Left cardiac atrium (tissue), 4 donors: ENCODE measurements around the gene ABLIM3. TPM values are rescaled to one million over a fixed set of nuclear protein-coding genes. Genes with fewer than 3 reads are reported as not detected.
A peak's percentile ranks its signal among the peaks of the same experiment; 100 is the strongest.

Source experiments
- ATAC-seq, 2 donors: fragments of 200-7000 bp; cut with Tn5 transposase; one replicate each; pipeline ENCODE4 v1.9.1; 2020; ENCODE audit warnings: mild to moderate bottlenecking in 2 of 2, moderate library complexity in 2 of 2
- DNase-seq: peaks from one replicate; pipeline ENCODE4 v3.0.0-alpha.2; 2020
- intact Hi-C, 2 donors: fragments of 100-400 bp; cut with DNase I; formaldehyde crosslinking; loops; one replicate each; pipeline versions ENCODE4 v1.14.1 to v1.15.1; 2022 to 2023
- total RNA-seq, 2 donors: library from RNA; stranded (reverse); fragmentation: NEBNext Ultra II Directional; extraction: Animal tissue kit (Norgen Biotek cat#: 25700); gene quantifications; one replicate each; pipeline ENCODE4 v1.2.1, GENCODE V29; 2021
- donor health status: DM: no; HTN: yes; CAD: no.
- donor health status: DM: no; HTN: yes; CAD: no; lungs with severe emphysema.
- donor health status: DM: yes; HTN: yes; CAD: no.
- donor health status: Dilated cardiomyopathy.

Gene ABLIM3
- total RNA-seq, 2 donors from 2014 or later, result 106 to 129 TPM

- DNase-seq (no peak), ATAC-seq (peak in 1 of 2 donors; percentile 39)
- intact Hi-C loops, result loop anchor here in 1 of 2 donors (5.0 kb wide), 1 partner anchor 85 kb away; the partner anchor contains the start of gene ABLIM3
Observed at GRCh38 chr5:149227168-149227826, 86.0 kb downstream of the ABLIM3 start.

GRCh38 chr5:149228618-149229297 is 87.5 kb downstream of the ABLIM3 start:
- intact Hi-C loops, result loop anchor here (2.0 to 5.0 kb wide), 2 partner anchors 86 to 88 kb away; partner anchors contain the start of gene ABLIM3 (in 2 of the 2)
- DNase-seq, result peak; percentile 56

DNA sequence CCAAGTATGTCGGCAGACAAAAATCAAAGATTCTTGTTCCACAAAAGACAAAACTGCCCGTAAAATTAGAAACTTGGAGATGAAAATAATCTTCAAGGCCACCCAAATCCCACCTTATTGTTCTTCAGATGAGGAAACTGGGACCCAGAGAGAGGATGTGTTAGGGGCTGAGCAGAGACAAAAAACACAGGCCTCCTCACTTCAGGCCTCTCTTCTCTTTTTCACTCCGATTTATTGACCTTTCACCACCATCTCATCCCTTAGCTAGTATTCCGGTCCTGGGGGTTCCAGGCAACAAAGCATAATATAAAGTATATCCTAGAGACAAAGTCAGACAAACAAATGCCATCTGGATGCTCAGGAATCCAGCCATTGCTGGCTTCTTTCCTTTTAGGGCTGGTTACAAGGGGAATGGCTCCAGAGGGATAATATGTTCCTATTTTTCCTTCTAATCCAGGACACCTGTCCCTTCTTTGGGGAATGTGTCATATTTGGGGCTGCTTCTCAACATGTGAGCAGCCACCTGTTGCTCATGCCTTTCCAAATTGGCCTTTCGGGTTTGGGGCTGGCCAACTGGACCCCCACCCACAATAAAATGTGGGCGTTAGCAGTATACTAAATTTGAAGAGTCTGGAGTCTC is 88.1 kb downstream of the ABLIM3 start:
- no peak for DNase-seq
- intact Hi-C loops, result loop anchor here (2.0 to 5.0 kb wide), 2 partner anchors 87 to 89 kb away; partner anchors contain the start of gene ABLIM3 (in 2 of the 2)
- ATAC-seq, result no peak

More at GRCh38 chr5:149228618-149229297, 87.5 kb downstream of the ABLIM3 start:
- peak; percentile 96 to 97 for ATAC-seq

DNA sequence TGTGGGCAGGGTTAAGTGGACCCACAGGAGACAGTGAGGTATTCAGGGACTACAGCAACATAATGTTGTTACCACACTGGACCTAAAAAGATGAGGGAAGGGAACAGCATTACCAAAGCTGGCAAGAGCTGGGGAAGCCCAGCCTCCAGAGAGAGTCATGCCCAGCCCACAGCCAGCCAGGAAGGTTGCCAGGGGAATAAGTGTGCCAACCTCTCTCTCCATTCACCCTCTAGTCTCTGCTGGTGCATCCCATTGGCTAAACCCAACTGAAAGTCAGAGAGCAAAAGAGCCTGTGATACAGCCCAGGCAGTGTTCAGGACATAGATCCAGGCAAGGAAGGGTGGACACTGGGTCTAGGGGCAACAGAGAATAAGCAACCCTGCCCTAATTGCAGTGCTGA is 94.5 kb downstream of the ABLIM3 start:
- ATAC-seq (peak; percentile 80 to 91), DNase-seq (no peak)
- intact Hi-C loops, result no loop called here

- ATAC-seq, result no peak
- intact Hi-C loops, result no loop called here
- no peak for DNase-seq
Observed at GRCh38 chr5:149237662-149238061, 96.4 kb downstream of the ABLIM3 start.

DNA sequence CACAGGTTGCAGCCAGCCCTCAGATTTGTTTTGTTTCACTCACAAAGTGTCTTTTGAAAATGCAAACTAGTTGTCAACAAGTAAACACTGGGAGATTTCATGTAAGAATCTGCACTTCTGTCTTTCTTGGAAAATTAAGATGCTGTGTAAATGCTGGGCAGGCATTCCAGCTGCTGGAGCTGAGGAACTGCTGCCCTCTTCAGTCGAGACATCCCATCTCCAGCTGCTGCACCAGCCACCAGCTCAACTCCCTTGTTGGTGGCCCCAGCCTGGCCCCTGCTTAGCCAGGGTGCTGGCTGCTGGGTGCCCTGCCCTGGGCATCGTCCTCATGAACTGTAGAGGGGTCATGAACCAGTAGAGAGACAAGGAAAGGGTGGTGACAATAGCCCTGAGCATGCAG is 97.2 kb downstream of the ABLIM3 start:
- no peak for DNase-seq
- intact Hi-C loops, result no loop called here

DNA sequence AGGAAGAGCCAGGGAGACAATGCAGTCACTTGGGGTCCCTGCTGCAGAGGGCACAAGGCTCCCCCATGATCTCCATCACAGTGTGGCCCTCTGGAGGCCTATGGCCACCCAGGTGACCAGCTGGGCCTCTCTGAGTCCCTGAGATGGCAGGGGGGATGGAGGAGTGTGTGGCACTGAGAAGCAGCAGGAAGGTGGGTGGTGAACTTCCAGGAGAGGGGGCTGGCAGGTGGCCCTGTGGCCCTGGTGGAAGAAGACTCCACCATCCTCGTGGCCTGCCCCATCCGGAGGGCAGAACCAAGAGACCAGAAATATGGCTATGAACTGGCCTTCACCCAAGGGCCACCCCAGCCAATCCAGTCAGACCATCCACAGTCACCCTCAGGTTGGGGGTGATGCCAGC is 98.6 kb downstream of the ABLIM3 start:
- DNase-seq (no peak), ATAC-seq (no peak)
- intact Hi-C loops, result no loop called here

More for the DNA sequence above, 97.2 kb downstream of the ABLIM3 start:
- no peak for ATAC-seq

DNA sequence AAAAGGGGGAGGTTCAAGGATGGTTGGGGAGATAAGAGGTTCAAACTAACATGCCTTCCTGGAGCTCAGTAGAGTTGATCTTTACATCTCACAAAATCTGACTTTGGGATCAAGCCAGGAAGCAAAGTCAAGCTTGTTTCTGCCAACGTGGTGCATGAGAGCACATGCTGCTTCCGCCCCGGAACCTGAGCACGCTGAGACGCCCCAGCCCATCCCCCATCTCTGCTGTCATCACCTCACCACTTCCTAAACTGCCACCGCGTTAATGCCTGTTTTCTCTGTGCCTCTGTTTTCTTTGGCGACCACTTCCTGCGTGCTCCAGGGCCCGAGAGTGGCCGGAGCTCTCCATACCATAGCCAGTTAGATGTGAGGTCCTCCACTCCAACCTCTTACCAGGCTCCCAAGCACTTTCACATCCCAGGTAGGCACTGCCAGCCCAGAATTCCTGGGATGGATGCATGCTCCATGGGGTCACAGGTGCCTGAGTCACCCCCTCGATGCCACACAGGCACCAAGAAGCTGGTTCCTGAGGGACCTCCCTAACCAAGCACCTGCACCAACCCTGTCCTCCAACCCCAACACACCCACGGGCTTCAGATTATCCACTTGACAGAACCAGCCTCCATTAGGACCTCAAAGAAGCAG is 99.2 kb downstream of the ABLIM3 start:
- intact Hi-C loops, result no loop called here

GRCh38 chr5:149242339-149242738 is 101.0 kb downstream of the ABLIM3 start:
- no peak for DNase-seq
- intact Hi-C loops, result no loop called here
- no peak for ATAC-seq

More for the DNA sequence above, 99.2 kb downstream of the ABLIM3 start:
- DNase-seq, result no peak
- ATAC-seq, result peak; percentile 16 to 45

DNA sequence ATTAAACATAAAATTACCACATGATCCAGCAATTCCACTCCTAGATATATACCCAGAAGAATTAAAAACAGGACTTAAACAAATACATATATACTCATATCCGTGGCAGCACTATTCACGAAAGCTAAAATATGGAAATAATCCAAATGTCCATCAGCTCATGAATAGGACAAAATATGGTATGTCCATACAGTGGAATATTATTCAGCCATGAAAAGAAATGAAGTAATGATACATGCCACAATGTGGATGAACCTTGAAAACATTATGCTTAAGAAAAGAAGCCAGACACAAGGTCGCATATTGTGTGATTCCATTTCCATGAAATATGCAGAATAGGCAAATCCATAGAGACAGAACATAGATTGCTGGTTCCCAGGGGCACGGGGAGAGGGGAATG is 105.6 kb downstream of the ABLIM3 start:
- ATAC-seq, result no peak
- no peak for DNase-seq
- intact Hi-C loops, result no loop called here

DNA sequence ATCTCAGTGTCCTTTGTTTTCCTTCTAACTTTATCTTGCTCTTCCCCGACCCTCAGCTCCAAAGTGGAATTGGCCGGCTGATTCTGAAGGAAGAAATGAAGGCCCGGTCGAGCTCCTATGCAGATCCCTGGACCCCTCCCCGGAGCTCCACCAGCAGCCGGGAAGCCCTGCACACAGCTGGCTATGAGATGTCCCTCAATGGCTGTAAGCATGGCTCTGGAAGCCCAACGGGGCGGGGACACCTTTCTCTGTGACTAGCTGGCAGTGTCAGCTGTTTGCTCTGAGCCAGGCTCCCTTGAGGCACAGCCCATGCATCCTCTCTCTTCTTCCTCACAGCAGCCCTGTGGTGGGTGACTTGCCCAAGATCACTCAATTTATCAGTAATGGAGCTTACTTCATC is 106.4 kb downstream of the ABLIM3 start:
- no peak for ATAC-seq
- intact Hi-C loops, result no loop called here
- no peak for DNase-seq

GRCh38 chr5:149251546-149251945 is 110.3 kb downstream of the ABLIM3 start:
- intact Hi-C loops, result no loop called here
- ATAC-seq (no peak), DNase-seq (no peak)

DNA sequence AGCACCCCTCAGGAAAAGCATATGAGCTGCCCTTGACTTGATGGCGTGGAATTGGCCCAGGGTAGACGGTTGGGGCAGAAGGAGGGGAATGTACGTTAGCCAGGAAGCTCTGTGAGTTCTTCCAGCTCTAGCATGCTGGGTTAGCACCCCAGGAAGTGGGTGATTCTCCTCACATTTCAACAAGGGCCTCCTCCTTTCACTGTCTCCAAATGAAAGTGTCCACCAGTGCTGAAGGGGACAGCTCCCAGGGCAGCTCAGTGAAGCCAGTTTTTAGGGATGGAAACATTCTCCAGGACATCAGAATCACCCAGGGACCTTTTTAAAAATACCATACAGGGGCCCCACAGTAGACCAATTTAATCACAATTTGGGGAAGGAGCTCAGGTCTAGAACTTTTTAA is 113.2 kb downstream of the ABLIM3 start:
- no peak for DNase-seq
- intact Hi-C loops, result no loop called here

DNA sequence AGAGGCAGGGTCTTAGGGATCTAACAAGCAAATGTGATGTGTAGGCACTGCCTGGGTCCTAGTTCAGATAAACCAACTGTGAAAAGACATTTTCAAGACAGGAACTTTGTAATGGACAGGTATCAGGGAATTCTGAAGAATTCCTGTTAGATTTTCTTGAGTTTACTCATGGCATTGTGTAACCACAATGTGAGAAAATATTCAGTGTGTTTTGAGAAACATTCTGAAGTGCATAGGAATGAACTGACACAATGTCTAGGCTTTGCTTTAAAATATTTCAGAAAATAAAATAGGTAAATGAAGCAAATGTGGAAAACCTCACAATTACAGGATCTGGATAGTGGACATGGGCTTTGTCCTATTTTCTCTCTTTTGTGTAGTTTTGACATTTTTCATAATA is 115.2 kb downstream of the ABLIM3 start:
- DNase-seq (no peak), ATAC-seq (no peak)
- intact Hi-C loops, result no loop called here

More for the DNA sequence above, 113.2 kb downstream of the ABLIM3 start:
- ATAC-seq, result no peak

DNA sequence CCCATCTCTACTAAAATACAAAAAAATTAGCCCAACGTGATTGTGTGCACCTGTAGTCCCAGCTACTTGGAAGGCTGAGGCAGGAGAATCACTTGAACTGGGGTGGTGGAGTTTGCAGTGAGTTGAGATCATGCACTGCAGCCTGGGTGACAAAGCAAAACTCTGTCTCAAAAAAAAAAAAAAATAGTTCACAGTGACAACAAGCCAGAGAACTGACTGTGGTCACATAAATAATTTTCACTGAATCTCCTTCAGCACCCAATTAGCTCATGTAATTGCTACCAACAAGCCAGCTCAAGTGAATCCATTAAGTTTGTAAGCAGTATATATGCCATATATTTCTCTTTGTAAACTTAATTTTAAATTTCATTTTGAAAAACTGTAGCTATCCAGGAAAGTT is 115.8 kb downstream of the ABLIM3 start:
- intact Hi-C loops, result no loop called here
- no peak for DNase-seq
- ATAC-seq, result no peak

GRCh38 chr5:149257889-149258705 is 116.8 kb downstream of the ABLIM3 start:
- DNase-seq (no peak), ATAC-seq (no peak)
- intact Hi-C loops, result no loop called here

GRCh38 chr5:149260761-149261160 is 119.5 kb downstream of the ABLIM3 start:
- intact Hi-C loops, result loop anchor here in 1 of 2 donors (10.0 kb wide), 1 partner anchor 206 kb away; no protein-coding TSS in a partner anchor
- ATAC-seq, result no peak

GRCh38 chr5:149261246-149261645 is 120.0 kb downstream of the ABLIM3 start:
- ATAC-seq, result no peak
- intact Hi-C loops, result loop anchor here in 1 of 2 donors (10.0 kb wide), 1 partner anchor 206 kb away; no protein-coding TSS in a partner anchor
- no peak for DNase-seq

More at GRCh38 chr5:149260761-149261160, 119.5 kb downstream of the ABLIM3 start:
- no peak for DNase-seq
